SK-N-DZ (cell line): ENCODE measurements around the gene GNAT2.

ENCODE experiments used
- DNase-seq: peaks from one replicate; pipeline ENCODE4 v3.0.0-alpha.2; 2015; ENCODE audit warnings: low spot score

GNAT2 gene

GRCh38 chr1:109627692-109628399, 8.4 kb upstream of the GNAT2 start:
- DNase-seq = no peak

GRCh38 chr1:109626682-109627408, 7.4 kb upstream of the GNAT2 start:
- no peak for DNase-seq

- no peak for DNase-seq
Measured at GRCh38 chr1:109625601-109626560, 6.5 kb upstream of the GNAT2 start.

GRCh38 chr1:109625176-109625575, 5.8 kb upstream of the GNAT2 start:
- DNase-seq = no peak

GRCh38 chr1:109624201-109625010, 5.0 kb upstream of the GNAT2 start:
- DNase-seq = no peak

GRCh38 chr1:109623601-109624161, 4.3 kb upstream of the GNAT2 start:
- DNase-seq = no peak

GRCh38 chr1:109622895-109623294, 3.5 kb upstream of the GNAT2 start:
- no peak for DNase-seq

- DNase-seq = no peak
Measured at GRCh38 chr1:109622137-109622892, 2.9 kb upstream of the GNAT2 start.

- DNase-seq = no peak
Measured at GRCh38 chr1:109621379-109622136, 2.1 kb upstream of the GNAT2 start.

GRCh38 chr1:109620841-109621286, 1.4 kb upstream of the GNAT2 start:
- peak; percentile 91 for DNase-seq

GRCh38 chr1:109620401-109620791, 980 bp upstream of the GNAT2 start:
- DNase-seq = no peak

GRCh38 chr1:109618661-109619575, 498 bp downstream of the GNAT2 start:
- DNase-seq = no peak

GRCh38 chr1:109617291-109617801, 2.1 kb downstream of the GNAT2 start:
- DNase-seq = no peak

GRCh38 chr1:109616391-109616790, 3.0 kb downstream of the GNAT2 start:
- no peak for DNase-seq

GRCh38 chr1:109615879-109616278, 3.5 kb downstream of the GNAT2 start:
- DNase-seq = no peak

- DNase-seq = no peak
Measured at GRCh38 chr1:109613361-109614147, 5.9 kb downstream of the GNAT2 start.
